Liver (tissue), 3 donors: Measurements from ENCODE around the gene FAP.

ENCODE experiments used
- ATF3 ChIP-seq: IDR thresholded peaks from 2 replicates; pipeline ENCODE4 v1.6.1; 2016; ENCODE audit warnings: antibody characterized with exemption
- CTCF ChIP-seq: fragments of 150-350 bp; IDR thresholded peaks from 2 replicates; pipeline ENCODE4 v1.5.1; 2017; ENCODE audit warnings: improper control_type of control experiment, low read depth, low read length; ENCODE audit not compliant: missing input control
- GABPA ChIP-seq, 2 donors: IDR thresholded peaks in 1 of 2; conservative IDR thresholded peaks in 1 of 2; 2 replicates each; pipeline ENCODE4 v1.6.1; 2016; ENCODE audit warnings: antibody characterized with exemption in 2 of 2, mild to moderate bottlenecking in 1 of 2, moderate library complexity in 1 of 2
- HNF4G ChIP-seq: IDR thresholded peaks from 2 replicates; pipeline ENCODE4 v1.6.1; 2016; ENCODE audit warnings: antibody characterized with exemption
- JUND ChIP-seq, 2 donors: IDR thresholded peaks; 2 replicates each; pipeline ENCODE4 v1.6.1; 2016; ENCODE audit warnings: antibody characterized with exemption in 2 of 2
- MAX ChIP-seq: IDR thresholded peaks from 2 replicates; pipeline ENCODE4 v1.6.1; 2016; ENCODE audit warnings: antibody characterized with exemption
- NR2F2 ChIP-seq: IDR thresholded peaks from 2 replicates; pipeline ENCODE4 v1.6.1; 2016; ENCODE audit warnings: antibody characterized with exemption
- RAD21 ChIP-seq, 2 donors: IDR thresholded peaks; 2 replicates each; pipeline ENCODE4 v1.6.1; 2016; ENCODE audit warnings: antibody characterized with exemption in 2 of 2, mild to moderate bottlenecking in 2 of 2
- RXRA ChIP-seq, 2 donors: IDR thresholded peaks; 2 replicates each; pipeline ENCODE4 v1.6.1; 2017 to 2018; ENCODE audit warnings: antibody characterized with exemption in 2 of 2, mild to moderate bottlenecking in 1 of 2
- SP1 ChIP-seq: IDR thresholded peaks from 2 replicates; pipeline ENCODE4 v1.6.1; 2018; ENCODE audit warnings: antibody characterized with exemption, mild to moderate bottlenecking
- TAF1 ChIP-seq: conservative IDR thresholded peaks from 2 replicates; pipeline ENCODE4 v1.6.1; 2016; ENCODE audit warnings: antibody characterized with exemption, mild to moderate bottlenecking
- TF ChIP-seq, protein P1 (sequence below): IDR thresholded peaks from 2 replicates; pipeline ENCODE4 v1.6.1; 2016; ENCODE audit warnings: antibody characterized with exemption, mild to moderate bottlenecking
- TF ChIP-seq, protein P2 (sequence below): IDR thresholded peaks from 2 replicates; pipeline ENCODE4 v1.6.1; 2016; ENCODE audit warnings: antibody characterized with exemption
- donor health status: healthy.
- donor health status: healthy.

GRCh38 chr2:162149466-162149865 lies 93.8 kb downstream of the FAP start:
- TF ChIP-seq MAX: no peak
- TF ChIP-seq CTCF: no peak
- no peak for TF ChIP-seq RXRA (IDR thresholded peaks at IDR 0.05)
- no peak for TF ChIP-seq RAD21 (IDR thresholded peaks at IDR 0.05)
- TF ChIP-seq GABPA (IDR thresholded peaks at IDR 0.05 in 1 of 2, conservative IDR thresholded peaks at IDR 0.05 in 1 of 2): no peak
- TF ChIP-seq TAF1: no peak
- no peak for TF ChIP-seq SP1
- TF ChIP-seq NR2F2: no peak
- no peak for TF ChIP-seq ATF3
- TF ChIP-seq, protein P1, sequence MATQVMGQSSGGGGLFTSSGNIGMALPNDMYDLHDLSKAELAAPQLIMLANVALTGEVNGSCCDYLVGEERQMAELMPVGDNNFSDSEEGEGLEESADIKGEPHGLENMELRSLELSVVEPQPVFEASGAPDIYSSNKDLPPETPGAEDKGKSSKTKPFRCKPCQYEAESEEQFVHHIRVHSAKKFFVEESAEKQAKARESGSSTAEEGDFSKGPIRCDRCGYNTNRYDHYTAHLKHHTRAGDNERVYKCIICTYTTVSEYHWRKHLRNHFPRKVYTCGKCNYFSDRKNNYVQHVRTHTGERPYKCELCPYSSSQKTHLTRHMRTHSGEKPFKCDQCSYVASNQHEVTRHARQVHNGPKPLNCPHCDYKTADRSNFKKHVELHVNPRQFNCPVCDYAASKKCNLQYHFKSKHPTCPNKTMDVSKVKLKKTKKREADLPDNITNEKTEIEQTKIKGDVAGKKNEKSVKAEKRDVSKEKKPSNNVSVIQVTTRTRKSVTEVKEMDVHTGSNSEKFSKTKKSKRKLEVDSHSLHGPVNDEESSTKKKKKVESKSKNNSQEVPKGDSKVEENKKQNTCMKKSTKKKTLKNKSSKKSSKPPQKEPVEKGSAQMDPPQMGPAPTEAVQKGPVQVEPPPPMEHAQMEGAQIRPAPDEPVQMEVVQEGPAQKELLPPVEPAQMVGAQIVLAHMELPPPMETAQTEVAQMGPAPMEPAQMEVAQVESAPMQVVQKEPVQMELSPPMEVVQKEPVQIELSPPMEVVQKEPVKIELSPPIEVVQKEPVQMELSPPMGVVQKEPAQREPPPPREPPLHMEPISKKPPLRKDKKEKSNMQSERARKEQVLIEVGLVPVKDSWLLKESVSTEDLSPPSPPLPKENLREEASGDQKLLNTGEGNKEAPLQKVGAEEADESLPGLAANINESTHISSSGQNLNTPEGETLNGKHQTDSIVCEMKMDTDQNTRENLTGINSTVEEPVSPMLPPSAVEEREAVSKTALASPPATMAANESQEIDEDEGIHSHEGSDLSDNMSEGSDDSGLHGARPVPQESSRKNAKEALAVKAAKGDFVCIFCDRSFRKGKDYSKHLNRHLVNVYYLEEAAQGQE: no peak
- TF ChIP-seq JUND (IDR thresholded peaks at IDR 0.05): no peak
- TF ChIP-seq, protein P2, sequence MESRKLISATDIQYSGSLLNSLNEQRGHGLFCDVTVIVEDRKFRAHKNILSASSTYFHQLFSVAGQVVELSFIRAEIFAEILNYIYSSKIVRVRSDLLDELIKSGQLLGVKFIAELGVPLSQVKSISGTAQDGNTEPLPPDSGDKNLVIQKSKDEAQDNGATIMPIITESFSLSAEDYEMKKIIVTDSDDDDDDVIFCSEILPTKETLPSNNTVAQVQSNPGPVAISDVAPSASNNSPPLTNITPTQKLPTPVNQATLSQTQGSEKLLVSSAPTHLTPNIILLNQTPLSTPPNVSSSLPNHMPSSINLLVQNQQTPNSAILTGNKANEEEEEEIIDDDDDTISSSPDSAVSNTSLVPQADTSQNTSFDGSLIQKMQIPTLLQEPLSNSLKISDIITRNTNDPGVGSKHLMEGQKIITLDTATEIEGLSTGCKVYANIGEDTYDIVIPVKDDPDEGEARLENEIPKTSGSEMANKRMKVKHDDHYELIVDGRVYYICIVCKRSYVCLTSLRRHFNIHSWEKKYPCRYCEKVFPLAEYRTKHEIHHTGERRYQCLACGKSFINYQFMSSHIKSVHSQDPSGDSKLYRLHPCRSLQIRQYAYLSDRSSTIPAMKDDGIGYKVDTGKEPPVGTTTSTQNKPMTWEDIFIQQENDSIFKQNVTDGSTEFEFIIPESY: no peak
- TF ChIP-seq HNF4G: no peak
